ENCODE results near the gene FOXE1.

- TF ChIP-seq CTCF (IDR thresholded peaks at IDR 0.05): no peak
- no peak for TF ChIP-seq POLR2AphosphoS5 (IDR thresholded peaks at IDR 0.05; ENCODE audit: low read depth, low read length)
- TF ChIP-seq REST (IDR thresholded peaks at IDR 0.05; ENCODE audit: insufficient read depth in 1 of 2, low read depth in 2 of 2, low read length in 1 of 2): no peak
- no peak for TF ChIP-seq SIN3A (IDR thresholded peaks at IDR 0.05; ENCODE audit: borderline replicate concordance, insufficient read depth, low read depth, low read length)
- no peak for TF ChIP-seq TCF7L2 (IDR thresholded peaks at IDR 0.05; ENCODE audit: low read depth, low read length)
Measured at GRCh38 chr9:97858393-97858713, 5.3 kb downstream of the FOXE1 start.
